Measurements from ENCODE around the gene GPR183. TPM values are rescaled to one million over a fixed set of nuclear protein-coding genes. Genes with fewer than 3 reads are reported as not detected.

The GPR183 gene
- total RNA-seq, 4 donors from 2014 or later, result 2.3 to 13.7 (median 9.1) TPM

GRCh38 chr13:99320693-99321481 lies 13.7 kb upstream of the GPR183 start:
- 52 to 59% methylated on average over 5 of the region's 5 CpGs for WGBS, 2 donors
- no peak for DNase-seq (ENCODE audit: low spot score in 2 of 2)
- no peak for TF ChIP-seq POLR2A (IDR thresholded peaks at IDR 0.05)
- TF ChIP-seq, protein P1, sequence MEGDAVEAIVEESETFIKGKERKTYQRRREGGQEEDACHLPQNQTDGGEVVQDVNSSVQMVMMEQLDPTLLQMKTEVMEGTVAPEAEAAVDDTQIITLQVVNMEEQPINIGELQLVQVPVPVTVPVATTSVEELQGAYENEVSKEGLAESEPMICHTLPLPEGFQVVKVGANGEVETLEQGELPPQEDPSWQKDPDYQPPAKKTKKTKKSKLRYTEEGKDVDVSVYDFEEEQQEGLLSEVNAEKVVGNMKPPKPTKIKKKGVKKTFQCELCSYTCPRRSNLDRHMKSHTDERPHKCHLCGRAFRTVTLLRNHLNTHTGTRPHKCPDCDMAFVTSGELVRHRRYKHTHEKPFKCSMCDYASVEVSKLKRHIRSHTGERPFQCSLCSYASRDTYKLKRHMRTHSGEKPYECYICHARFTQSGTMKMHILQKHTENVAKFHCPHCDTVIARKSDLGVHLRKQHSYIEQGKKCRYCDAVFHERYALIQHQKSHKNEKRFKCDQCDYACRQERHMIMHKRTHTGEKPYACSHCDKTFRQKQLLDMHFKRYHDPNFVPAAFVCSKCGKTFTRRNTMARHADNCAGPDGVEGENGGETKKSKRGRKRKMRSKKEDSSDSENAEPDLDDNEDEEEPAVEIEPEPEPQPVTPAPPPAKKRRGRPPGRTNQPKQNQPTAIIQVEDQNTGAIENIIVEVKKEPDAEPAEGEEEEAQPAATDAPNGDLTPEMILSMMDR (IDR thresholded peaks at IDR 0.05), result no peak
- intact Hi-C loops (cut with DNase I; ENCODE audit: low total_unique reads), result no loop called here
- no peak overlapping the region for H3K4me3 ChIP-seq (ENCODE audit: low read depth, poor library complexity, severe bottlenecking)

GRCh38 chr13:99316657-99317256 lies 9.6 kb upstream of the GPR183 start:
- intact Hi-C loops (cut with DNase I; ENCODE audit: low total_unique reads), result no loop called here
- 90 to 94% methylated on average over 6 of the region's 6 CpGs for WGBS, 2 donors
- no peak for TF ChIP-seq POLR2A (IDR thresholded peaks at IDR 0.05)
- TF ChIP-seq, protein P1 (IDR thresholded peaks at IDR 0.05), result no peak
- DNase-seq (ENCODE audit: low spot score in 2 of 2), result no peak
- H3K4me3 ChIP-seq (ENCODE audit: low read depth, poor library complexity, severe bottlenecking), result no peak overlapping the region

GRCh38 chr13:99316224-99316623 lies 9.0 kb upstream of the GPR183 start:
- no peak overlapping the region for H3K4me3 ChIP-seq (ENCODE audit: low read depth, poor library complexity, severe bottlenecking)
- TF ChIP-seq, protein P1 (IDR thresholded peaks at IDR 0.05), result no peak
- intact Hi-C loops (cut with DNase I; ENCODE audit: low total_unique reads), result no loop called here
- 86 to 100% methylated on average over 2 of the region's 2 CpGs for WGBS, 2 donors
- DNase-seq (ENCODE audit: low spot score in 2 of 2), result no peak

DNA sequence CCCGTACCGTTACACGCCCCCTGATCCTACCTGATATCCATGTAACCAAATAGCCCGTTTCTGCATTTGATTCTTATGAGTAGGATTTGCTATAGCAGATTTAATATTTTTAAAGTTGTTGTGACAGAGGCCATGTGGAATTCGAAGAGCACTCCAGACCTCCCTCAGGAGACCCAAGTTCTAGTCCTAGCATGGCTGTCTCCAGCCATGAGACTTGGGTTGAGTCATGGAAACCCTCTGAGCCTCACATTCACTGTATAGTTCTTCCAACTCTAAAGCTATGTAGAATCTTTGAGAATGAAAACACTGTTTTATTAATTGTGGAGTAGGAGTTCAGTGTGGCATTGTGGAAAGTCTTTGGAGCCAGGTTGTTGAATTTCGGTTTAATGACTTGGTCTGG lies 8.0 kb upstream of the GPR183 start:
- TF ChIP-seq, protein P1 (IDR thresholded peaks at IDR 0.05), result no peak
- no peak for TF ChIP-seq POLR2A (IDR thresholded peaks at IDR 0.05)
- DNase-seq (ENCODE audit: low spot score in 2 of 2), result no peak
- H3K4me3 ChIP-seq (ENCODE audit: low read depth, poor library complexity, severe bottlenecking), result no peak overlapping the region
- 85 to 86% methylated on average over 6 of the region's 6 CpGs for WGBS, 2 donors
- intact Hi-C loops (cut with DNase I; ENCODE audit: low total_unique reads), result no loop called here

DNA sequence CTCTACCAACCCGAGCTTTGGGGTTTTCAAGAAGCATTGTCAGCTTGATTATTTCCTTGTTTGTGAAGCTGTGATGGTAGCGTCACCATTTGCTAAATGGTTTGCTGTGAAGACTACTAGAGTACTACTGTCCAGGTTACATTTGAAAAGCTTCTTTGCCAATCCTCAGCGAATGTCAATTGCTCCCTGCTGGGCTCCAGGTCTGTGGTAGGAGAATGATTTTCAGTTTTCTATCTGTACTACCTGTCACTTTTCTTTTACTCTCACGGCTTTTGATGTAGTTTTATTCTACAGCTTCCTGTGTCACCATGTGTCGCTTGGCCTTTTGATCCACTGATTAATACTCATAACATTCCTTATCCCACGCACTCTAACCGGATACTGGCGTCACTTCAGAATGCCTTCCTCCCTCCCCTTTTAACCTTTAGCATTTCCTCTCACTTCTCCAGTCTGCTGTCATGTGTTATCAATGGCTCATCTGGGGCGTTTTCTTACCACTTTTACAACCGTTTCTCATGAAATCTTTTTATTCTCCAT lies 7.5 kb upstream of the GPR183 start:
- DNase-seq (ENCODE audit: low spot score in 2 of 2), result no peak
- H3K4me3 ChIP-seq (ENCODE audit: low read depth, poor library complexity, severe bottlenecking), result no peak overlapping the region
- 65 to 73% methylated on average over 10 of the region's 10 CpGs for WGBS, 2 donors
- intact Hi-C loops (cut with DNase I; ENCODE audit: low total_unique reads), result no loop called here
- TF ChIP-seq POLR2A (IDR thresholded peaks at IDR 0.05), result no peak
- TF ChIP-seq, protein P1 (IDR thresholded peaks at IDR 0.05), result no peak
